Type B pancreatic cell (in vitro differentiated cells): ENCODE results near the gene SMLR1. TPM values are rescaled to one million over a fixed set of nuclear protein-coding genes. Genes with fewer than 3 reads are reported as not detected.
"Not testable (repeated sequence)": the region's sequence is repeated elsewhere in the genome, so short reads cannot be mapped to it uniquely, and the experiment has no call there.

Experiments
- DNase-seq: peaks from one replicate; pipeline ENCODE4 v3.0.0; 2021; ENCODE audit warnings: mixed read lengths; ENCODE audit not compliant: unreplicated experiment; ENCODE audit errors: extremely low spot score
- H3K27ac Mint-ChIP-seq: 2 replicates; pipeline ENCODE4 v1.8.0; 2021; ENCODE audit warnings: mild to moderate bottlenecking, mixed read lengths
- H3K27me3 Mint-ChIP-seq: 2 replicates; pipeline ENCODE4 v1.8.0; 2021; ENCODE audit warnings: mixed read lengths
- H3K36me3 Mint-ChIP-seq: 2 replicates; pipeline ENCODE4 v1.8.0; 2021; ENCODE audit warnings: mixed read lengths
- H3K4me1 Mint-ChIP-seq: one replicate; pipeline ENCODE4 v1.8.0; 2021; ENCODE audit warnings: mixed read lengths; ENCODE audit not compliant: unreplicated experiment
- H3K4me3 Mint-ChIP-seq: 2 replicates; pipeline ENCODE4 v1.8.0; 2021; ENCODE audit warnings: mild to moderate bottlenecking, mixed read lengths
- H3K9me3 Mint-ChIP-seq: 2 replicates; pipeline ENCODE4 v1.8.0; 2021; ENCODE audit warnings: mixed read lengths
- CTCF ChIP-seq: fragments of 200-600 bp; sonication (generic); conservative IDR thresholded peaks from 2 replicates; pipeline ENCODE4 v1.5.0; 2021; ENCODE audit warnings: antibody characterized with exemption, mild to moderate bottlenecking
- total RNA-seq: library from RNA; stranded (reverse); gene quantifications from 2 replicates; pipeline ENCODE4 v1.2.1, GENCODE V29; 2021; ENCODE audit warnings: low replicate concordance

Gene SMLR1
- total RNA-seq, 1 donor from 2014 or later: 0.53 TPM

GRCh38 chr6:130796313-130796905 is 30.8 kb upstream of the SMLR1 start:
- Mint-ChIP-seq H3K27ac (no peak overlapping the region), H3K4me1 (peaks cover 5% of the 10 kb centered on the region), H3K27me3 (no peaks in the 10 kb centered on the region), H3K9me3 (peaks cover 9% of the 10 kb centered on the region), H3K4me3 (no peak overlapping the region), H3K36me3 (no peaks in the 10 kb centered on the region)
- no peak for DNase-seq
- no peak for TF ChIP-seq CTCF

GRCh38 chr6:130797061-130797460 is 30.1 kb upstream of the SMLR1 start:
- no peak overlapping the region for H3K4me3 Mint-ChIP-seq
- no peaks in the 10 kb centered on the region for H3K36me3 Mint-ChIP-seq
- H3K9me3 Mint-ChIP-seq: peaks cover 9% of the 10 kb centered on the region
- TF ChIP-seq CTCF: no peak
- DNase-seq: no peak
- peaks cover 5% of the 10 kb centered on the region for H3K4me1 Mint-ChIP-seq
- H3K27ac Mint-ChIP-seq: no peak overlapping the region
- no peaks in the 10 kb centered on the region for H3K27me3 Mint-ChIP-seq

- not testable (repeated sequence) for H3K4me1 Mint-ChIP-seq, H3K36me3 Mint-ChIP-seq, H3K27ac Mint-ChIP-seq, DNase-seq, H3K27me3 Mint-ChIP-seq, H3K9me3 Mint-ChIP-seq, H3K4me3 Mint-ChIP-seq
Observed at GRCh38 chr6:130801368-130801767, 25.8 kb upstream of the SMLR1 start.

- no peak overlapping the region for H3K27ac Mint-ChIP-seq
- no peaks in the 10 kb centered on the region for H3K36me3 Mint-ChIP-seq
Observed at GRCh38 chr6:130810307-130811030, 16.7 kb upstream of the SMLR1 start.

GRCh38 chr6:130811932-130812331 is 15.3 kb upstream of the SMLR1 start:
- Mint-ChIP-seq H3K27ac (no peak overlapping the region), H3K4me1 (peaks cover 7% of the 10 kb centered on the region), H3K36me3 (no peaks in the 10 kb centered on the region), H3K4me3 (no peak overlapping the region), H3K27me3 (no peaks in the 10 kb centered on the region), H3K9me3 (no peaks in the 10 kb centered on the region)
- DNase-seq: no peak
- no peak for TF ChIP-seq CTCF

More at GRCh38 chr6:130810307-130811030, 16.7 kb upstream of the SMLR1 start:
- Mint-ChIP-seq H3K4me3 (no peak overlapping the region), H3K27me3 (no peaks in the 10 kb centered on the region), H3K9me3 (no peaks in the 10 kb centered on the region), H3K4me1 (peaks cover 7% of the 10 kb centered on the region)
- no peak for TF ChIP-seq CTCF
- no peak for DNase-seq

- H3K4me3 Mint-ChIP-seq: no peak overlapping the region
- no peak overlapping the region for H3K27ac Mint-ChIP-seq
- TF ChIP-seq CTCF: no peak
- no peaks in the 10 kb centered on the region for H3K27me3 Mint-ChIP-seq
- no peak for DNase-seq
- peaks cover 2% of the 10 kb centered on the region for H3K9me3 Mint-ChIP-seq
- H3K4me1 Mint-ChIP-seq: peaks cover 7% of the 10 kb centered on the region
- no peaks in the 10 kb centered on the region for H3K36me3 Mint-ChIP-seq
Observed at GRCh38 chr6:130814506-130814905, 12.7 kb upstream of the SMLR1 start.
